GM12872 (cell line): ENCODE data around the gene ATRIP.

Experiments
- CTCF ChIP-seq: IDR thresholded peaks from 3 replicates; pipeline ENCODE4 v1.5.1; 2011; ENCODE audit warnings: low read depth, mild to moderate bottlenecking, low read length, moderate library complexity; ENCODE audit not compliant: insufficient read depth

ATRIP gene

GRCh38 chr3:48422681-48423080, 23.9 kb upstream of the ATRIP start:
- TF ChIP-seq CTCF = no peak

GRCh38 chr3:48423241-48423882, 23.2 kb upstream of the ATRIP start:
- no peak for TF ChIP-seq CTCF

- TF ChIP-seq CTCF = no peak
Observed at GRCh38 chr3:48423883-48424695, 22.4 kb upstream of the ATRIP start.

- TF ChIP-seq CTCF = no peak
Observed at GRCh38 chr3:48425281-48425812, 21.2 kb upstream of the ATRIP start.

- no peak for TF ChIP-seq CTCF
Observed at GRCh38 chr3:48426401-48426909, 20.1 kb upstream of the ATRIP start.

GRCh38 chr3:48426944-48427629, 19.4 kb upstream of the ATRIP start:
- TF ChIP-seq CTCF = no peak

GRCh38 chr3:48427630-48427962, 18.9 kb upstream of the ATRIP start:
- TF ChIP-seq CTCF = no peak
